Measurements from ENCODE around the gene HOXA13. TPM values are rescaled to one million over a fixed set of nuclear protein-coding genes. Genes with fewer than 3 reads are reported as not detected.

Gene HOXA13
- total RNA-seq, 2 donors from 2014 or later = not detected

DNA sequence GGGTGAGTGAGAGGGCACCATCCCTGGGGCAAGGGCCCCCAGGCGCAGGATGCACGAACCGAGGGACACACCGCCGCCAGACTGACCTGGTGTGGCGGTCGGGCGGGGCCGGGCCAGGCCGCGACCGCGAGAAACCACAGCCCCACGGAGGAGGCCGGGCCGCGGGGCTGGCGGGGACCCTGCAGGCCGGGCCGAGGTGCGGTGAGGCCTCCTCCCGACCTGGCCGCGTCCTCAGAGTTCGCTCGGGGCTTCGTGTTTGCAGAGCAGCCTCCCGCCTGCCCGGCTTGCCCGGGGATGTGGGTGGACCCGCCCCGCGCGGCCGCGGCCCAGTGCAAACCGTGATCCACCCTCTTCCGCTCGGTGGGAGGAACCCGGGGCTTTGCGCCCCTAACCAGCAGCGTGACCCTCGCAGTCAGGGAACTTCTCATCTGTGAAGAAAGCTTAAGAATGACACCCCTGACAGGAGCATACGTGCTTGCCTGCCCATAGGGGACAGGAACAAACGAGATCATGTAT lies 20.6 kb upstream of the HOXA13 start:
- Mint-ChIP-seq H3K4me3 (no peak overlapping the region), H3K27ac (no peak overlapping the region), H3K36me3 (no peaks in the 10 kb centered on the region), H3K4me1 (ENCODE audit: low read depth in 2 of 2) (peaks cover 4 to 5% of the 10 kb centered on the region in 2 donors), H3K9me3 (no peaks in the 10 kb centered on the region), H3K27me3 (peaks cover 52 to 88% of the 10 kb centered on the region in 2 donors)
- ATAC-seq (peak; percentile 49 to 53), DNase-seq (ENCODE audit: low spot score) (no peak)

DNA sequence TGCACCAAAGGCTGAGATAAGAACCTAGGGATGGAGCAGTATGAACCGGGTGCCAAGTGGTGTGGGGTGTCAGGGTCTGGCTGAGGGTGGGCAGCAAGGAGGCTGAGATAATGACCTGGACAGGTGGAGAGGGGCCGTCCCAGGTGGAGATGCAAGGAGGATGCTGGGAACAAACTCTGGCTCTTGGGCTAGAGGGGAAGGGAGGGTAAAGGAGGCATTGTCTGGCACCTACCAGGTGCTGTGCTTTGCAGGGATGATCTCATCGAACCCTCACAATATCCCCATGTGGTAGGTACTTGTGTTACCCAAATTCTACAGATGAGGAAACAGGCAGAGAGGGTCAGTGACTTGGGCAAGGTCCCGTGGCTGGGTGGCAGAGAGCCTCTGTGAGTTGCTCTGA lies 19.9 kb upstream of the HOXA13 start:
- peaks cover 54 to 90% of the 10 kb centered on the region in 2 donors for H3K27me3 Mint-ChIP-seq
- peak overlapping the region; percentile 20 for H3K4me3 Mint-ChIP-seq
- H3K9me3 Mint-ChIP-seq = no peaks in the 10 kb centered on the region
- H3K27ac Mint-ChIP-seq = no peak overlapping the region
- H3K36me3 Mint-ChIP-seq = no peaks in the 10 kb centered on the region
- peaks cover 4 to 5% of the 10 kb centered on the region in 2 donors for H3K4me1 Mint-ChIP-seq (ENCODE audit: low read depth in 2 of 2)
- DNase-seq (ENCODE audit: low spot score) (no peak), ATAC-seq (no peak)

DNA sequence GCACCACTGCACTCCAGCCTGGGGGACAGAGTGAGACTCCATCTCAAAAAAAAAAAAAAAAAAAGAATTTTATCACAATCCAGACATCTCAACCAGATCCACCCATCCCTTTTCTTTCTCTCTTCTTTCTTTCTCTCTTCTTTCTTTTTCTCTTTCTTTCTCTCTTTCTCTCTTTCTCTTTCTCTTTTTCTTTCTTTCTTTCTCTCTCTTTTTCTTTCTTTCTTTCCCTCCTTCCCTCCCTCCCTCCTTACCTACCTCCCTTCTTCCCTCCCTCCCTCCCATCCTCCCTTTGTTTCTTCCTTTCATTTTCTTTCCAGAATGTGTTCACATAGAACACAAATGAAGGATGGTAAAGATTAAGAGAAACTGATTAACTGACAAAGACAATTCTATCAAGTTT lies 18.1 kb upstream of the HOXA13 start:
- Mint-ChIP-seq H3K27me3 (peaks cover 53 to 89% of the 10 kb centered on the region in 2 donors), H3K4me3 (no peak overlapping the region), H3K27ac (no peak overlapping the region), H3K9me3 (no peaks in the 10 kb centered on the region), H3K36me3 (no peaks in the 10 kb centered on the region), H3K4me1 (ENCODE audit: low read depth in 2 of 2) (peaks cover 4 to 8% of the 10 kb centered on the region in 2 donors)
- no peak for DNase-seq (ENCODE audit: low spot score)
- ATAC-seq = no peak

DNA sequence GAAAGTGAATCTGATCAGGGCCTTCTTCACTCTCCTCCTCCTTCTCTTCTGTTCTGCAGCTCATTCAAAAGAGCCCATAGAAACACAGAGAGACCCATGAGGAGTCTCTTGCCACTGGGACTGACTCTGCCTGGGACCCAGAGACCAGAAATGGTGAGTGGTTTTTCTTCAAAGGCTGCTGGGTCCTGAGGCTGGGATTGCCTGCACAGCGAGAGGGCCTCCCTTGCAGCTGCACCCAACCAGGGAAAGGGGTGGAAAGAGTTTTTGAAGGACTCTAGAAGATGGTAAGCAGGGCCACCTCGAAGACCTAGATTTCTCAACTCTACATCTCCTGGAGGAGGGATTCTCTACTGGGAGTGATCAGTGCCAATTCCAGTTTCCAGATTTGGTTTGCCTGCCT lies 15.5 kb upstream of the HOXA13 start:
- Mint-ChIP-seq H3K27me3 (peaks cover 58 to 91% of the 10 kb centered on the region in 2 donors), H3K27ac (no peak overlapping the region), H3K4me3 (no peak overlapping the region), H3K36me3 (no peaks in the 10 kb centered on the region), H3K4me1 (ENCODE audit: low read depth in 2 of 2) (peaks cover 0 to 11% of the 10 kb centered on the region in 2 donors), H3K9me3 (no peaks in the 10 kb centered on the region)
- ATAC-seq (no peak), DNase-seq (ENCODE audit: low spot score) (no peak)

DNA sequence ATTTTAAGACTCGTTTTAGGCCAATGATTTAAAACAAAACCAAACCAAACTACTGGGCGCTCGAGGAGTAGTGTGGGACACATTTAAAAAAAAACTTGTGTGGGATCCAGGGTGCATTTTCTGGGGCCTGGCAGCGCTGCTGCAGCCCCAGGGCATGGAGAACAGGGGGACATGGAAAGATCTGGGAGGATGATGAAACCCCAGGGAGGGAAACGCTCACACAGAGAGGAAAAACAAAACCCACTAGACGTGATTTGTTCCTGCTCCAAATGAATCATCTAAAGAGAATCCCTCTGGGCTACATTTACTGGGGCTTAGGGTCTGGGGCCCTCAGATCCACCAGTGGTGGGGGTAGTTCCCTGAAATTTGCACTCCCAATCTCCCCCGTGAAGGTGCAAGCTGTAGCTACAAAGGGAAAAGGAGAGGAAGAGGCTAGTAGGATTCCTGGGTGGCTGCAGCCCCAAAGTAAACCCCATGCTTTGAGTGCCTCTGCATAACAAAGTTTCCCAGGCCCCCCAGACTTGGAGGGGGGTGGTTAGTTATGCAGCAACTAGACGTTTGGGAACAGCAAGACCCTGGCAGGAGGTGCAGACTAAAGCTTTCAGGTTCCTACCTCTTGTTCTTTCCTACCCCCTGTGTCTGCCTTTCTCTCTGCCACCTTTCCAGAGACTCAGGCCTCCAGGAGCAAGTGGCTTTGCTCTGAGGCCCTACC lies 14.5 kb upstream of the HOXA13 start:
- peaks cover 61 to 88% of the 10 kb centered on the region in 2 donors for H3K27me3 Mint-ChIP-seq
- H3K4me1 Mint-ChIP-seq (ENCODE audit: low read depth in 2 of 2) = peaks cover 0 to 6% of the 10 kb centered on the region in 2 donors
- ATAC-seq (no peak), DNase-seq (ENCODE audit: low spot score) (no peak)
- no peak overlapping the region for H3K4me3 Mint-ChIP-seq
- H3K9me3 Mint-ChIP-seq = no peaks in the 10 kb centered on the region
- no peak overlapping the region for H3K27ac Mint-ChIP-seq
- no peaks in the 10 kb centered on the region for H3K36me3 Mint-ChIP-seq

DNA sequence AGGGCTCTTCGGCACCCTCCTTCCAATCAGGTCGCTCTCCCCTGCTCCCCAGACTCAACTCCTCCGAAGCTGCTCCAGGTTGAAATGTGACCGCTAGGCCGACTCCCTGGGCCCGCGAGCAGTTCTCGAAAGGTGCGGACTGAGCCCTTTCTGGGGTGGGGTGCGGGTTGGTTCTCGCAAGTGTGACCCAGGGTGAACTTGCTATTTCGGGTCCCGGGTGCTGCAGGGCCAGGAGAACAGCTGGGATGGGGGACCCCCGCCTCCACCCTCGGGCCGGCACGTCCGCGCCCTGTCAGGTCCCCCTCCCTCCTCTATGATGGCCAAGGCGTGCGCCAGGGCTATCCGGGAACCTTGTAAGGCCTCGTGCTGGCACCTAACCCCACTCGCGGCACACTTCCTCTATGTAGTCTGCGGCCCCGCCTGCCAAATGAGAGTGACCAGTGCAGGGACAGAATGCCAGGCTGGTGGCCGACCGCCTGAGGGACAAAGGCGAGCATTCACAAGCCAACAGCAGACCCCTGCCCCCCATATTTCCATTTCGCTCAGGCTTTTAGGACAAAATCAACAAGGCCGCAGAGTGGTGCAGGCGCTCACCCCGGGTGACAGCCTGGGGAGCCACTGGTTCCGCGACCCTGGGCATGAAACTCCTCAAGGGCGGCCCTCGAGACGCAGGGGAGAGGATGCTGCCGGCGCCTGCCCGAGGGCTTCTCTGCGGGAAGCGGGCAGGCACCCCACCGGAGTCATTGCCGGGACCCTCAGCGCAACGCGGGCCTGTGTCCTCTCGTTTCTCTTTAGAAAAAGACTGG lies 13.7 kb upstream of the HOXA13 start:
- Mint-ChIP-seq H3K27me3 (peaks cover 65 to 89% of the 10 kb centered on the region in 2 donors), H3K27ac (no peak overlapping the region), H3K36me3 (no peaks in the 10 kb centered on the region), H3K9me3 (no peaks in the 10 kb centered on the region), H3K4me1 (ENCODE audit: low read depth in 2 of 2) (peaks cover 0 to 6% of the 10 kb centered on the region in 2 donors), H3K4me3 (no peak overlapping the region)
- ATAC-seq = no peak
- no peak for DNase-seq (ENCODE audit: low spot score)

DNA sequence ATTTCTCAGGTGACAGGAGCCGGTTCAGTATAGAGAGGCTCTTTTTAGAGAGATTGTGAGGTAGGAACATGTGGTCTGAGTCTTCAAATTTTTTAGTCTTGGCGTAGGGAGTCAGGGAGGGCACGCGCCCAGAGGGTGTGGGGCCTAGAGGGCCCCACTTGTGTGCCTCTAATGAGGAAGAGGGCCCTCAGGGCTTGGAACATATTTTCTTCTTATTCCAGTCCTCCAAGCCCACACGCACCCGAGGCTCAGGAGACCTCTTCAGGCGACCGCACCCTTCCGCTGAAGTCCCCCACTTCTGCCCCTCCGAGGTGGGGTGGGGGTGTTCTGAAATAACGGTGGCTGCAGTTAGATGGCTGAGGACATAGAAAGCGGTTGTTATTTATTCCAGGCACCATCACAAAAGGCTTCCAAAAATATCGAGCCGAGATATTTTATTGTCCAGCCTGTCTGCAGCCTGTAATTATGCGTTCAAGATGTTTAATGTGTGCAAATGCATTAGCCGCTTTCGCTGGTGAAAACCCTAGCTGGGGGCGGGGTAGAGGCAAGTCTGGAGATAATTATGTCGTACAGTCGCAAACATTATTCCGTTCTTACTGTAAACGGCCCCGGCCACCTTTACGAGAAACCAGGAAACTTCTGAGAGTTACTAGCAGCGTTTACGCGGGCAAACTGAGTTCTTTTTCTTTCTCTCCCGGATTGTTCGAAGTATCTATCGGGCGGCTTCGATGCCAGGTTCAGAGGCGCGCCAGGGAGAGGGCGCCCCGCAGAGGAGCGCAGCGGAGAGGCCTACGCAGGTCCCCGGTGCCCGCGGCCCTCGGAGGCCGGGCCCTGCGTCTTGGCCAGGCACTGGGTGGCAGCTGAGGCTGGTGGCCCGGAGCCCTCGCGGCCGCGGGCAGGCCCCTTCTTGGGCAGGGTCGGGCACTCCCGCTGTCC lies 12.9 kb upstream of the HOXA13 start:
- Mint-ChIP-seq H3K9me3 (no peaks in the 10 kb centered on the region), H3K27me3 (peaks cover 67 to 90% of the 10 kb centered on the region in 2 donors), H3K4me1 (ENCODE audit: low read depth in 2 of 2) (peaks cover 0 to 6% of the 10 kb centered on the region in 2 donors), H3K27ac (no peak overlapping the region), H3K4me3 (no peak overlapping the region), H3K36me3 (no peaks in the 10 kb centered on the region)
- ATAC-seq (no peak), DNase-seq (ENCODE audit: low spot score) (no peak)

DNA sequence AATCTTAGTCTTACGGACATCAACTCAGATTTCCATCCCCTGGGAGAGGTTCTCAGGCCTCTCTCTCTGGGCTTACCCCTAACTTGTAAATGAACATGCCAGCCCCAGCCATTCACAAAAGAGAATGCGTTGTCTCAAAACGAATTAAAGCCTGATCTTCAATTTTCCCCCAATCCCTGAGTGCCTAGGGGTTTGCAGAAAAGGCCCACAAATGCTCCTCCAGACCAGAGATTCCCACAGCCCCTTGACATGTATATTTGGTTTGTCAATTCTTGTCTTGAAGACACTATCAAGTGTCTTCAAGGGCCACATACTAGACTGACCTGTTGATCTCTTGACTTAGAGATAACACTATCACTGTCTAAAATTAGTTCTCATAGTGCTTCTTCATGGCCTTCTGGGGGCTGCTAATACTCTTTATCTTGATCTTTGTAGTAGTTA lies 11.9 kb upstream of the HOXA13 start:
- Mint-ChIP-seq H3K27ac (no peak overlapping the region), H3K9me3 (no peaks in the 10 kb centered on the region), H3K36me3 (no peaks in the 10 kb centered on the region), H3K4me1 (ENCODE audit: low read depth in 2 of 2) (peaks cover 0 to 6% of the 10 kb centered on the region in 2 donors), H3K27me3 (peaks cover 68 to 90% of the 10 kb centered on the region in 2 donors), H3K4me3 (no peak overlapping the region)
- no peak for ATAC-seq
- DNase-seq (ENCODE audit: low spot score) = no peak

DNA sequence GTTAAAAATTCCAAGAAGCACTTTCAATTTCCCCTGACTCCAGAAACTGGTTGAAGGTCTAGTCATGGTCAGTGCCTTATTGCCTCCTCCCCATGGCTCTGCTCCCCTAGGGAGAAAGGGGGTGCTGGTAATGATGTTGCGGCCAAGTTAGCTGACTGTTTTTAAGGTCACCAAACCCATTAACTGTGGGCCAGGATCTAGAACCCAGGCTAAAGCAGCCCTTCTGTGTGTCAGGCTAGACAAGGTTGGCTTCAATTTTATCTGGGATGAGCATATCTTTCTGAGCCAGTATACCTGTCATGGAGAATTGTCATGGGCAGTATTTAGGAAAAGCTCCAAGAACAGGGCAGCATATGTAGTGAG lies 11.2 kb upstream of the HOXA13 start:
- H3K4me1 Mint-ChIP-seq (ENCODE audit: low read depth in 2 of 2) = peaks cover under 1 to 7% of the 10 kb centered on the region in 2 donors
- H3K27ac Mint-ChIP-seq = no peak overlapping the region
- no peak for DNase-seq (ENCODE audit: low spot score)
- no peaks in the 10 kb centered on the region for H3K36me3 Mint-ChIP-seq
- no peak for ATAC-seq
- no peaks in the 10 kb centered on the region for H3K9me3 Mint-ChIP-seq
- H3K27me3 Mint-ChIP-seq = peaks cover 69 to 90% of the 10 kb centered on the region in 2 donors
- no peak overlapping the region for H3K4me3 Mint-ChIP-seq

DNA sequence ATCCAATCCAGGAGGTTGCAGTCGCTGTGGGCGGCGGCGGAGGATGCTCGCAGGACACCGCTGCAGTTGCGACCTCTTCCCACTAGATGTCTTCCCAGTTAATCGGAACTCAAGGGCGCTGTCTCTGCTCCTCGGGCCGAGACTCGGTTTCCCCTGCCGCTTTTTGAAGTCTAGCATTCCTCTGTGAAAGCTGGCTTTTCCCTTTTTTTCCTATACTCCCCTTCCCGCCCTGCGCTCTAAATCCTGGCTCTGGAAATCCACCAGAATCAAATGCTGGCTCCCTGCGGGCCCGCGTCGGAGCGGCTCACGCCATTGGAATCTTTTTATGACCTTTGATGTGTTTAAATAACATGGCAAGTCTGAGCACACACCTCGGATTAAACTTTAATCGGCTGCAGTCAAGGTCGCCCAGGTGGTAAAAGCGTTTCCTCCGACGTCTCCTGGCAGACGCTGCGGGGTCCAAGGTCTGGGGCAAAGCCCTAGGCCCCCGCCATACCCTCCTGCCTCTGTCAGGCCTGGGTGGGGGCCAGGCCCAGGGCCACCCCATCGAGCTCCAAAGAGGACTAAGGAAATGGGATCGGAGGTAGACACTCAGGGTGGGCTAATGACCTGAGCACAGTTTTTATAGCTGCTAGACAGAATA lies 10.7 kb upstream of the HOXA13 start:
- DNase-seq (ENCODE audit: low spot score) = no peak
- peaks cover 69 to 90% of the 10 kb centered on the region in 2 donors for H3K27me3 Mint-ChIP-seq
- H3K27ac Mint-ChIP-seq = no peak overlapping the region
- H3K36me3 Mint-ChIP-seq = no peaks in the 10 kb centered on the region
- no peaks in the 10 kb centered on the region for H3K9me3 Mint-ChIP-seq
- peak overlapping the region; percentile 27 for H3K4me3 Mint-ChIP-seq
- peak; percentile 43 to 63 for ATAC-seq
- H3K4me1 Mint-ChIP-seq (ENCODE audit: low read depth in 2 of 2) = peaks cover 5 to 11% of the 10 kb centered on the region in 2 donors

DNA sequence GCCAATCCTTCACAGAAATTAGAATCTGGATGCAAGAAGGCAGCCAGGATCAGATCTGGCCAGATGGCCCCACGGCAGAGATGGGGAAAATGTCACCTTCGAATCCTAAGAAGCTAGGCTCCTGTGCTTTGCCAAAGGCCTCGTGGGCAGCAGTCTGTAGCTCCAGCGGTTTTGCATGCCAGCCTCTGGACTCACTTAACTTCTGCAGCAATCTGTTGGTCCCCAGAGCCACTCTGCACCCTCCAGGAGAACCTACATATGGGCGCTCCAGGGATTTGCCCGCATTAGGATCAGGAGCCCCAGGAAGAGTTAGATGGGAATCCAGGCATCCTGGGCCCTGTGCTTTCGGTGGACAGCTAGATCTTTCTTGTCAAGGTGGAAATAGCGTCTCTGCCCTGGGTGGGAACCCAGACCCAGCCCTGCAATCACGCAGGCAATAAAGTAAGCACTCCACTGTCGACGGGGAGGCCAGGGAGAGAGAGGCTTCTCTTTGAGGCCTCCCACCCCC lies 10.1 kb upstream of the HOXA13 start:
- no peak for ATAC-seq
- H3K36me3 Mint-ChIP-seq = no peaks in the 10 kb centered on the region
- peaks cover 5 to 15% of the 10 kb centered on the region in 2 donors for H3K4me1 Mint-ChIP-seq (ENCODE audit: low read depth in 2 of 2)
- DNase-seq (ENCODE audit: low spot score) = no peak
- peak overlapping the region; percentile 27 for H3K4me3 Mint-ChIP-seq
- H3K9me3 Mint-ChIP-seq = no peaks in the 10 kb centered on the region
- H3K27ac Mint-ChIP-seq = no peak overlapping the region
- peaks cover 69 to 90% of the 10 kb centered on the region in 2 donors for H3K27me3 Mint-ChIP-seq

DNA sequence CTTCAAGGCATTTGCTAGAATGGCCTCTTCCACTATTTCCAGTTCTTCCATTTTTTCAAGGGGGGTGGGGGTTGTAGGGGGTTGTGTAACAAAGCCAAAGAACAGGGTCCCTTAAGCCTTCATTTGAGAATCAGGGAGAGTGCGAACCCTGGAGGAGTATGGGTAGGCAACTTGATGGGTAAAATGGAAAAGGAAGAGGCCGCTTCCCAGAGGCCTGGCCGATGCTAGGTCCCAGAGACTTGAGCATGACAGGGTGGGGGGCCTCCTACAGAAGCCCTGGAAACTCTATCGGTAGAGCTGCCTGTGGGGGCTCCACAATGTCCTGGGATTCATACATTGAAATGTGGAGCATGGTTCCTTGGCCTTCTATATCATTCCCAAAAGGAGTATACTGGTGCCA lies 9.1 kb upstream of the HOXA13 start:
- H3K27ac Mint-ChIP-seq = no peak overlapping the region
- ATAC-seq = no peak
- peaks cover 71 to 88% of the 10 kb centered on the region in 2 donors for H3K27me3 Mint-ChIP-seq
- no peaks in the 10 kb centered on the region for H3K36me3 Mint-ChIP-seq
- DNase-seq (ENCODE audit: low spot score) = no peak
- no peak overlapping the region for H3K4me3 Mint-ChIP-seq
- H3K4me1 Mint-ChIP-seq (ENCODE audit: low read depth in 2 of 2) = peaks cover 5 to 21% of the 10 kb centered on the region in 2 donors
- no peaks in the 10 kb centered on the region for H3K9me3 Mint-ChIP-seq

Measured in natural killer cell treated with Interleukin-12 subunit alpha and Interleukin-12 subunit beta and Interleukin-15 and Interleukin-18, amount 100 ng/mL, for 72 hours (primary cell).